HepG2 (cell line): ENCODE data around the gene CDX1. TPM values are rescaled to one million over a fixed set of nuclear protein-coding genes. Genes with fewer than 3 reads are reported as not detected.

Experiments used
- ATAC-seq: fragments of 200-7000 bp; cut with Tn5 transposase; 3 replicates; pipeline ENCODE4 v1.9.1; 2020; ENCODE audit warnings: mild to moderate bottlenecking, moderate library complexity
- BruUV-seq: library from RNA; stranded (reverse); fragments of 400-500 nt; replicated peaks from 2 replicates; lab custom pipeline; 2021; lab: Mats Ljungman, UMichigan
- CTCF ChIA-PET: fragments of 300-600 bp; formaldehyde crosslinking; extraction: SDS; loops from one replicate; lab custom pipeline; 2021; ENCODE audit warnings: low total read pairs, inconsistent platforms, low intra/inter-chr PET ratio; lab: Yijun Ruan, JAX
- POLR2A ChIA-PET: fragments of 350-600 bp; sonication (Branson Sonifier 250); formaldehyde crosslinking; loops from one replicate; lab custom pipeline; 2020; ENCODE audit warnings: antibody characterized with exemption, inconsistent platforms; lab: Yijun Ruan, JAX
- DNase-seq: peaks from one replicate; pipeline ENCODE4 v3.0.0-alpha.2; 2015; ENCODE audit warnings: low spot score
- FAIRE-seq: peaks from 3 replicates; lab custom pipeline; 2011; peaks lifted over from hg19 to GRCh38; lab: Jason Lieb, UNC
- H2AFZ ChIP-seq: one replicate; pipeline ENCODE4 v1.6.1; 2011; ENCODE audit warnings: low read length, inconsistent platforms
- H3K27ac ChIP-seq: fragments of 300-600 bp; 3 replicates; pipeline ENCODE4 v1.8.0; 2011; ENCODE audit warnings: mixed run types, mild to moderate bottlenecking, mixed read lengths, low read length, inconsistent platforms; ENCODE audit not compliant: insufficient read depth; ENCODE audit errors: extremely low read length
- H3K27me3 ChIP-seq, 2 experiments: fragments of 200-600 bp in 1 of 2; 2 replicates in 1 of 2; 3 replicates in 1 of 2; pipeline versions ENCODE4 v1.6.0 to v1.8.0; 2011; ENCODE audit warnings: low read length in 2 of 2, mild to moderate bottlenecking in 2 of 2, moderate library complexity in 2 of 2, inconsistent platforms in 1 of 2; ENCODE audit not compliant: insufficient read depth in 2 of 2, control insufficient read depth in 1 of 2
- H3K36me3 ChIP-seq, 2 experiments: fragments of 200-600 bp in 1 of 2; replicated peaks in 1 of 2; 2 replicates in 1 of 2; 3 replicates in 1 of 2; pipeline versions ENCODE4 v1.5.1 to v1.8.0; 2011; ENCODE audit warnings: low read length in 2 of 2, inconsistent platforms in 1 of 2; ENCODE audit not compliant: insufficient read depth in 2 of 2, control insufficient read depth in 1 of 2
- H3K4me1 ChIP-seq: 2 replicates; pipeline ENCODE4 v1.5.1; 2012; ENCODE audit warnings: low read length, inconsistent platforms; ENCODE audit not compliant: insufficient read depth
- H3K4me2 ChIP-seq: 2 replicates; pipeline ENCODE4 v1.6.0; 2011; ENCODE audit warnings: low read depth, low read length, inconsistent platforms
- H3K4me3 ChIP-seq, 3 experiments: fragments of 200-600 bp in 1 of 3; sonication (generic), shearing (Covaris generic) in 1 of 3; replicated peaks in 1 of 3; 2 replicates each; pipeline ENCODE4 v1.5.1; 2011 to 2016; ENCODE audit warnings: low read length in 3 of 3, inconsistent platforms in 2 of 3, low read depth in 2 of 3, mild to moderate bottlenecking in 2 of 3, control low read depth in 1 of 3, mixed read lengths in 1 of 3; ENCODE audit not compliant: insufficient read depth in 1 of 3
- H3K79me2 ChIP-seq: one replicate; pipeline ENCODE4 v1.6.1; 2011; ENCODE audit warnings: low read length, inconsistent platforms; ENCODE audit not compliant: insufficient read depth
- H3K9ac ChIP-seq: 2 replicates; pipeline ENCODE4 v1.6.0; 2011; ENCODE audit warnings: mild to moderate bottlenecking, low read depth, low read length, inconsistent platforms; ENCODE audit not compliant: insufficient read depth
- H3K9me3 ChIP-seq: 2 replicates; pipeline ENCODE4 v1.5.1; 2012; ENCODE audit warnings: mild to moderate bottlenecking, low read length
- H4K20me1 ChIP-seq: 2 replicates; pipeline ENCODE4 v1.6.0; 2011; ENCODE audit warnings: inconsistent platforms, mild to moderate bottlenecking, low read length, moderate library complexity; ENCODE audit not compliant: insufficient read depth
- CEBPZ ChIP-seq: IDR thresholded peaks from 2 replicates; pipeline ENCODE4 v1.6.1; 2012; ENCODE audit warnings: low read length, improper control_type of control experiment
- HNF4A ChIP-seq: sonication (generic); formaldehyde crosslinking; IDR thresholded peaks from 2 replicates; pipeline ENCODE4 v1.4.0; 2020; ENCODE audit warnings: missing genetic modification reagents
- HNRNPH1 ChIP-seq: fragments of 200-400 bp; formaldehyde crosslinking; optimal IDR thresholded peaks from 2 replicates; pipeline ENCODE3; 2017; ENCODE audit warnings: mild to moderate bottlenecking, low read depth, low read length
- IRF2 ChIP-seq: IDR thresholded peaks from 2 replicates; pipeline ENCODE4 v1.6.1; 2018; ENCODE audit warnings: missing genetic modification reagents, missing compliant biosample characterization
- NR1H2 ChIP-seq: sonication (generic); formaldehyde crosslinking; IDR thresholded peaks from 2 replicates; pipeline ENCODE4 v1.8.1; 2022; ENCODE audit warnings: low read depth, missing genetic modification reagents, borderline replicate concordance
- PAX8 ChIP-seq: sonication (generic); formaldehyde crosslinking; IDR thresholded peaks from 2 replicates; pipeline ENCODE4 v1.8.0; 2022; ENCODE audit warnings: mild to moderate bottlenecking, missing genetic modification reagents, borderline replicate concordance
- PBX2 ChIP-seq: IDR thresholded peaks from 2 replicates; pipeline ENCODE4 v1.6.1; 2016; ENCODE audit warnings: control low read depth
- RARA ChIP-seq: IDR thresholded peaks from 2 replicates; pipeline ENCODE4 v1.6.1; 2016; ENCODE audit warnings: missing genetic modification reagents, missing compliant biosample characterization
- RFXANK ChIP-seq: IDR thresholded peaks from 2 replicates; pipeline ENCODE4 v1.6.1; 2016
- SALL2 ChIP-seq: sonication (generic); formaldehyde crosslinking; IDR thresholded peaks from 2 replicates; pipeline ENCODE4 v1.8.1; 2023; ENCODE audit warnings: mild to moderate bottlenecking, missing genetic modification reagents, inconsistent platforms
- ZBTB42 ChIP-seq: sonication (generic); formaldehyde crosslinking; IDR thresholded peaks from 2 replicates; pipeline ENCODE4 v1.5.0; 2020; ENCODE audit warnings: mild to moderate bottlenecking, missing genetic modification reagents
- ZFP36L2 ChIP-seq: sonication (generic); formaldehyde crosslinking; IDR thresholded peaks from 2 replicates; pipeline ENCODE4 v1.4.0; 2020; ENCODE audit warnings: missing genetic modification reagents
- ZNF33B ChIP-seq: sonication (generic); formaldehyde crosslinking; IDR thresholded peaks from 2 replicates; pipeline ENCODE4 v1.5.1; 2020; ENCODE audit warnings: mild to moderate bottlenecking, missing genetic modification reagents
- WGBS: methylation state at CpG from one replicate; pipeline ENCODE4 v1.1.6; 2017; ENCODE audit warnings: low lambda C conversion rate; 5-methylcytosine and 5-hydroxymethylcytosine counted together
- in situ Hi-C: cut with HindIII; loops from 2 replicates; pipeline ENCODE4 v1.10.0; 2017; ENCODE audit warnings: low pct_unique_long_range_greater_than_20kb; ENCODE audit not compliant: extremely low pct_ligation_motif_present
- intact Hi-C: fragments of 100-400 bp; cut with micrococcal nuclease; formaldehyde crosslinking; loops from one replicate; pipeline ENCODE4 v1.10.0; 2022; ENCODE audit not compliant: unreplicated experiment
- polyA plus RNA-seq, 8 experiments: library from polyadenylated mRNA; depleted of rRNA in 3 of 8; stranded (reverse) in 7 of 8; unstranded in 1 of 8; fragments of >200 nt; fragmentation: Illumina TruSeq in 4 of 8; extraction: Trizol in 4 of 8; gene quantifications; 2 replicates each; pipeline versions ENCODE4 v1.2.1 to v1.2.3, GENCODE V29; 2011 to 2016; ENCODE audit warnings: low read depth in 4 of 8, missing spikeins in 1 of 8, mixed read lengths in 1 of 8; ENCODE audit not compliant: insufficient read depth in 1 of 8
- total RNA-seq, 5 experiments: library from RNA; depleted of rRNA; stranded (reverse); fragments of >200 nt; fragmentation: Illumina TruSeq; extraction: Trizol; gene quantifications; 2 replicates each; pipeline ENCODE4 v1.2.3, GENCODE V29; 2016; ENCODE audit warnings: low read depth in 1 of 5
- TF ChIP-seq, protein P1 (sequence below): sonication (generic); formaldehyde crosslinking; IDR thresholded peaks from 2 replicates; pipeline ENCODE4 v1.8.1; 2022; ENCODE audit warnings: low read depth, mild to moderate bottlenecking, missing genetic modification reagents
- TF ChIP-seq, protein P2 (sequence below): sonication (generic); formaldehyde crosslinking; IDR thresholded peaks from 2 replicates; pipeline ENCODE4 v1.5.0; 2020; ENCODE audit warnings: mild to moderate bottlenecking, missing genetic modification reagents
- TF ChIP-seq, protein P3 (sequence below): sonication (generic); formaldehyde crosslinking; IDR thresholded peaks from 2 replicates; pipeline ENCODE4 v1.5.1; 2020; ENCODE audit warnings: missing genetic modification reagents, mild to moderate bottlenecking, borderline replicate concordance

The CDX1 gene
- total and polyA plus RNA-seq, 2 of the 13 experiments (the other 11 are each of a cell fraction or from before 2014, with no cell fraction given), result not detected

DNA sequence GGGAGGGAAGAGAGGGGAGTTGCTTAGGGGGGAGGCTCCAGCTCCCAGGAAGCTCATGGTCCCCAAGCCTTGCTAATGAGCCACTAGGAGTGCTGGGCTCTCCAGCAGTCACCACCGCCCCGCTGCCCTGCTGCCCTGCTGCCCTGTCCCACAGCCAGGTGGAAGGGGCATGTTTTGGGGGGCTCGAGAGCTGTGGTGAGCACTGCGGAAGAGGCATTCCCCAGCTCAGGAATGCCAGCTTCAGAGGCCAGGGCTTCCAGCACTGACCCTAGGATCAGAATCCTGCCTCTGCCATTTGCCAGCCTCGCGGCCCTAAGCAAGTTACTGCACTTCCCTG, 40.2 kb downstream of the CDX1 start:
- 7% methylated on average over 3 of the region's 6 CpGs for WGBS
- FAIRE-seq (no peak), DNase-seq (no peak), ATAC-seq (no peak)
- H4K20me1 ChIP-seq, result no peaks in the 10 kb centered on the region
- intact Hi-C loops, result no loop called here
- no peaks in the 10 kb centered on the region for H3K4me1 ChIP-seq
- no peak overlapping the region for H3K9ac ChIP-seq
- ChIA-PET POLR2A (no interaction called here), CTCF (no interaction called here)
- no peak overlapping the region for H2AFZ ChIP-seq
- H3K36me3 ChIP-seq, result no peaks in the 10 kb centered on the region
- H3K9me3 ChIP-seq, result no peaks in the 10 kb centered on the region
- H3K4me3 ChIP-seq, result no peak overlapping the region
- H3K79me2 ChIP-seq, result no peaks in the 10 kb centered on the region
- no peak overlapping the region for H3K4me2 ChIP-seq
- in situ Hi-C loops, result no loop called here
- no TSS peak for BruUV-seq
- H3K27me3 ChIP-seq, result peaks cover 10 to 75% of the 10 kb centered on the region in 2 experiments; a peak in 4 of 5 replicates
- no peak overlapping the region for H3K27ac ChIP-seq
- no peak for TF ChIP-seq RARA
- TF ChIP-seq ZBTB42 (CRISPR knock-in tag), result no peak
- TF ChIP-seq SALL2 (CRISPR knock-in tag), result no peak
- no peak for TF ChIP-seq PAX8 (CRISPR knock-in tag)
- TF ChIP-seq, protein P1, sequence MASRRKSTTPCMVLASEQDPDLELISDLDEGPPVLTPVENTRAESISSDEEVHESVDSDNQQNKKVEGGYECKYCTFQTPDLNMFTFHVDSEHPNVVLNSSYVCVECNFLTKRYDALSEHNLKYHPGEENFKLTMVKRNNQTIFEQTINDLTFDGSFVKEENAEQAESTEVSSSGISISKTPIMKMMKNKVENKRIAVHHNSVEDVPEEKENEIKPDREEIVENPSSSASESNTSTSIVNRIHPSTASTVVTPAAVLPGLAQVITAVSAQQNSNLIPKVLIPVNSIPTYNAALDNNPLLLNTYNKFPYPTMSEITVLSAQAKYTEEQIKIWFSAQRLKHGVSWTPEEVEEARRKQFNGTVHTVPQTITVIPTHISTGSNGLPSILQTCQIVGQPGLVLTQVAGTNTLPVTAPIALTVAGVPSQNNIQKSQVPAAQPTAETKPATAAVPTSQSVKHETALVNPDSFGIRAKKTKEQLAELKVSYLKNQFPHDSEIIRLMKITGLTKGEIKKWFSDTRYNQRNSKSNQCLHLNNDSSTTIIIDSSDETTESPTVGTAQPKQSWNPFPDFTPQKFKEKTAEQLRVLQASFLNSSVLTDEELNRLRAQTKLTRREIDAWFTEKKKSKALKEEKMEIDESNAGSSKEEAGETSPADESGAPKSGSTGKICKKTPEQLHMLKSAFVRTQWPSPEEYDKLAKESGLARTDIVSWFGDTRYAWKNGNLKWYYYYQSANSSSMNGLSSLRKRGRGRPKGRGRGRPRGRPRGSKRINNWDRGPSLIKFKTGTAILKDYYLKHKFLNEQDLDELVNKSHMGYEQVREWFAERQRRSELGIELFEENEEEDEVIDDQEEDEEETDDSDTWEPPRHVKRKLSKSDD, result no peak
- no peak for TF ChIP-seq PBX2
- TF ChIP-seq HNRNPH1, result no peak
- TF ChIP-seq CEBPZ, result no peak
- no peak for TF ChIP-seq ZFP36L2 (CRISPR knock-in tag)
- no peak for TF ChIP-seq NR1H2 (CRISPR knock-in tag)
- TF ChIP-seq, protein P2, sequence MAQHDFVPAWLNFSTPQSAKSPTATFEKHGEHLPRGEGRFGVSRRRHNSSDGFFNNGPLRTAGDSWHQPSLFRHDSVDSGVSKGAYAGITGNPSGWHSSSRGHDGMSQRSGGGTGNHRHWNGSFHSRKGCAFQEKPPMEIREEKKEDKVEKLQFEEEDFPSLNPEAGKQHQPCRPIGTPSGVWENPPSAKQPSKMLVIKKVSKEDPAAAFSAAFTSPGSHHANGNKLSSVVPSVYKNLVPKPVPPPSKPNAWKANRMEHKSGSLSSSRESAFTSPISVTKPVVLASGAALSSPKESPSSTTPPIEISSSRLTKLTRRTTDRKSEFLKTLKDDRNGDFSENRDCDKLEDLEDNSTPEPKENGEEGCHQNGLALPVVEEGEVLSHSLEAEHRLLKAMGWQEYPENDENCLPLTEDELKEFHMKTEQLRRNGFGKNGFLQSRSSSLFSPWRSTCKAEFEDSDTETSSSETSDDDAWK, result no peak
- TF ChIP-seq HNF4A, result no peak
- no peak for TF ChIP-seq IRF2
- TF ChIP-seq ZNF33B, result no peak
- TF ChIP-seq RFXANK (CRISPR knock-in tag), result no peak
- TF ChIP-seq, protein P3, sequence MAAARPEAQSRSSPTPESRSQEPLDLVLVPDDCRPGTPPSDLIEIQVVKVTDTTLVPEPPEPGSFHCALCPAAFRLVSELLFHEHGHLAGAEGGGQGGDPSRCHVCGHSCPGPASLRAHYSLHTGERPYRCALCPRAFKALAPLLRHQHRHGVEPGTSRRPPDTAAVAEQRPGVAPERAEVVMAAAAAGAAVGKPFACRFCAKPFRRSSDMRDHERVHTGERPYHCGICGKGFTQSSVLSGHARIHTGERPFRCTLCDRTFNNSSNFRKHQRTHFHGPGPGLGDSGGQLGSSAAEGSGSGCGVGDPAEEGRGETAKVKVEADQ (CRISPR knock-in tag), result no peak
